ENCODE data around the gene DGCR8.

DGCR8 gene

GRCh38 chr22:20110359-20110985 is 30.4 kb downstream of the DGCR8 start:
- DNase-seq (no peak), ATAC-seq (no peak)

- ATAC-seq, result peak; percentile 81
- peak; percentile 62 for DNase-seq
Measured at GRCh38 chr22:20111045-20111688, 31.1 kb downstream of the DGCR8 start.

GRCh38 chr22:20111689-20112622 is 31.9 kb downstream of the DGCR8 start:
- ATAC-seq (no peak), DNase-seq (no peak)

- ATAC-seq (no peak), DNase-seq (no peak)
Measured at GRCh38 chr22:20112623-20113511, 32.8 kb downstream of the DGCR8 start.

GRCh38 chr22:20113551-20114310 is 33.7 kb downstream of the DGCR8 start:
- DNase-seq (no peak), ATAC-seq (no peak)

GRCh38 chr22:20114506-20115475 is 34.8 kb downstream of the DGCR8 start:
- ATAC-seq (no peak), DNase-seq (no peak)

- DNase-seq (no peak), ATAC-seq (no peak)
Measured at GRCh38 chr22:20115691-20116375, 35.8 kb downstream of the DGCR8 start, which contains the start of gene RANBP1. TSS of gene RANBP1 (plus strand) at chr22:20116104. CDS start at chr22:20116185, 81 bp downstream.

- ATAC-seq (no peak), DNase-seq (no peak)
Measured at GRCh38 chr22:20116376-20116950, 36.4 kb downstream of the DGCR8 start.

GRCh38 chr22:20116951-20117632 is 37.1 kb downstream of the DGCR8 start, which contains the start of gene TRMT2A:
TSS of gene TRMT2A (minus strand) at chr22:20117226. CDS start at chr22:20116906, 320 bp downstream.
- DNase-seq (peak; percentile 98), ATAC-seq (peak; percentile 81)

- DNase-seq (peak; percentile 86), ATAC-seq (peak; percentile 38)
Measured at GRCh38 chr22:20117633-20118299, 37.7 kb downstream of the DGCR8 start.

GRCh38 chr22:20118300-20119020 is 38.4 kb downstream of the DGCR8 start:
- ATAC-seq, result no peak
- DNase-seq, result no peak

GRCh38 chr22:20121856-20122415 is 41.9 kb downstream of the DGCR8 start:
- ATAC-seq, result no peak
- no peak for DNase-seq

GRCh38 chr22:20123366-20124082 is 43.5 kb downstream of the DGCR8 start:
- ATAC-seq (no peak), DNase-seq (no peak)

- no peak for DNase-seq
- ATAC-seq, result no peak
Measured at GRCh38 chr22:20124083-20124787, 44.2 kb downstream of the DGCR8 start.
